NCI-H748 (cell line): ENCODE measurements around the gene CCDC24.

ENCODE experiments used
- DNase-seq: peaks from one replicate; lab custom pipeline; 2025; ENCODE audit not compliant: unreplicated experiment; lab: John Stamatoyannopoulos, UW

CCDC24 gene

DNA sequence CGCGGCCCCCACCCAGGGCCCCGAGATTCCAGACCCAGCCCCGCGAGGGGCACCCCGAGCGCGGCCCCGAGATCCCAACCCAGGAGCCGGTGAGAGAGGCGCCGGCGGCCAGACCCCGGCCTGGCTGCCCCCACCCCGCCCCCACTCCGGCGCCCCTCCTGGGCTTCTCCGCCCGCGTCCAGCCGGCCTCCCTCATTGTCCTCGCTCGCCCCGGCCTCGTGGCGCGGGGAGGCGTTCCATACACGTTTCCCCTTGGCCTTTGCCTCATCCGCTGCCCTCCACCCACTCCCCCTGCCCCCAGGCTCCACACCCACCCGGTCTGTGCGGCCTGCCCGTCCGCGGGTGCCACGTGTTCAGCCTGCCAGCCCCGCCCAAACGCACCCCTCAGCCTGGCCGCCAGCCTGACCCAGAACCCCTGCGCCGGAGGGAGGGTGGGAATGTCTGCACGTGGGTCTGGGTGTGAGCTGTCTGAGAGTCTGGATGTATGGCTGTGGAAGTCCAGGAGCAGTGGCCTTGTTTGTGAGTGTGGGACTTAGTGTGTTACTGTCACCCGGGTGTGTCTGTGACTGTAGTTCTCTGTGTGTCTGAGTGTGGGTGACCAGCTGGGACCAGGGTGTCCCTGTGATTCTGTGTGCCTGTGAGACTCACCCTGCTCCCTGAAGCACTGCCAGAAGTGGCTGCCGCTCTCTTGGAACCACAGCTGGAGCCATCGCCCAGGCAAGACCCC, 11.7 kb upstream of the CCDC24 start:
- peak; percentile 61 for DNase-seq

DNA sequence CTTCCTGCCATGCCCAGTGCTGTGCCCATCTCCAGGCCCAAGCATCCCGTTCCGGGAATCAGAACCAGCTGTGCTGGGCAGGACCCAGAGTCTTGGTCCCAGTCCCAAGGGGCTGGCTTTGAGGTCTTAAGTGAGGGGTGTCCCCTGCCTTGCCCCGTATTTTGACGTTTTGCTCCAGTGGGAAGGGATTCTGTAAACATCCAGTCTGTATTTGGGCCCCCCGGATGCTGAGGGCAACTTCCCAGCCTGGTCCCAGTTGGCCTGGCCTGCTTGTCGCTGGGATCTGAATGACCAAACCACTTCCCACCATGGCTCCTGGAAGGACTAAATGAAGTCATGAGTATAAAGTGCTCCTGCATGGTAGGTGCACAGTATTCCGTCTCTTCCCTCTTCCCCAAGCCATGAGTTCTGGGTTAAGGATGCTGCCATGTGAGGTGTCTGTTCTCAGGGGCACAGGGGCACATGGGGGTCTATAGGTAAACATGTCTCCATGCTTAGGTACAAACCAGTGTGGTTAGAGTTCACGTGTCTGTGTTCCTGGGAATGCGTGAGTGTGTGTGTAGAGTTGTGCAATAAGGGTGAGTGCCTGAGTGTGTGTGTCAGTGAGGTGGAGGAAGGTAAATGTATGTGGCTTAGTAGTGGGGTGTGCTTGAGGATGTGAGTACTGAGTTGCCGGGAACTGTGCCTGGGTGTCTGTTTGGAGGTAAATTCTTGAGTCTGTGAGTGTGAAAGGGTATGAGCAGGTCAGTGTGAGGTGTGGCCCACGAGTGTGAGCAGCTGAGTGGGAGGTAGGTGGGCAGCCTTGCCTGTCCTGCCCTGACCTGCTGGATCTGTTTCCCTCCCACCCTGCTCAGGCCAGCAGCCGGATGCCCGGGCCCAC, 10.9 kb upstream of the CCDC24 start:
- DNase-seq = no peak

DNA sequence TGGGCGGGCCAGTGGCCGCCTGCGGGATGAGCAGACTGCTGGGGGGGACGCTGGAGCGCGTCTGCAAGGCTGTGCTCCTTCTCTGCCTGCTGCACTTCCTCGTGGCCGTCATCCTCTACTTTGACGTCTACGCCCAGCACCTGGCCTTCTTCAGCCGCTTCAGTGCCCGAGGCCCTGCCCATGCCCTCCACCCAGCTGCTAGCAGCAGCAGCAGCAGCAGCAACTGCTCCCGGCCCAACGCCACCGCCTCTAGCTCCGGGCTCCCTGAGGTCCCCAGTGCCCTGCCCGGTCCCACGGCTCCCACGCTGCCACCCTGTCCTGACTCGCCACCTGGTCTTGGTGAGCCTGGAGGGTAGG, 10.3 kb upstream of the CCDC24 start:
- no peak for DNase-seq

DNA sequence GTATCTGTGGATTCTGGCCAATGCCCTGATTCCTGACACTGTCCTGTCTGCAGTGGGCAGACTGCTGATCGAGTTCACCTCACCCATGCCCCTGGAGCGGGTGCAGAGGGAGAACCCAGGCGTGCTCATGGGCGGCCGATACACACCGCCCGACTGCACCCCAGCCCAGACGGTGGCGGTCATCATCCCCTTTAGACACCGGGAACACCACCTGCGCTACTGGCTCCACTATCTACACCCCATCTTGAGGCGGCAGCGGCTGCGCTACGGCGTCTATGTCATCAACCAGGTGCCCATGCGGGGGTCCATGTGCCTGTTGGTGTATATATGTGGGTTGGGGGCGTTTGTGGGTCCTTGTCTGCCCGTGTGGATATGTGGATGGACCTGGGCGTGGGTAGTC, 9.8 kb upstream of the CCDC24 start:
- no peak for DNase-seq

DNA sequence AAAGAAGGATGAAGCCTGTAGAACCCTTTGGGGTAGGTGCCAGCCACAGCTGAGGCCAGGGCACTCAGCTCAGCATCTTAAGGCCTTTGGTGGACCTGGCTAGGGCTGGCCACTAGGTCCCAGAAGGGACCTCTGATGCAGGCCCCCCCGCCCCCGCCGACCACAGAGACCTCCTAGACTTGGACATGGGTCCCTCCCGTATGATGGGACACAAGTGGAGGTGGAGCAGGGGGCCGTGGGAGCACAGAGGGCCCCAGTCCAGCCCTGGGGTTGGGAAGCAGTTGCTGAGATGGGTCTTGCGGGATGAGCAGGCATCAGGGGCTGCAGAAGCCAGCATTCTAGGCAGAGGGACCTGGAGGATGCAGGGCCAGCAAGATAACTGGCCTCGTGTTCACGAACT, 9.2 kb upstream of the CCDC24 start:
- DNase-seq = no peak

DNA sequence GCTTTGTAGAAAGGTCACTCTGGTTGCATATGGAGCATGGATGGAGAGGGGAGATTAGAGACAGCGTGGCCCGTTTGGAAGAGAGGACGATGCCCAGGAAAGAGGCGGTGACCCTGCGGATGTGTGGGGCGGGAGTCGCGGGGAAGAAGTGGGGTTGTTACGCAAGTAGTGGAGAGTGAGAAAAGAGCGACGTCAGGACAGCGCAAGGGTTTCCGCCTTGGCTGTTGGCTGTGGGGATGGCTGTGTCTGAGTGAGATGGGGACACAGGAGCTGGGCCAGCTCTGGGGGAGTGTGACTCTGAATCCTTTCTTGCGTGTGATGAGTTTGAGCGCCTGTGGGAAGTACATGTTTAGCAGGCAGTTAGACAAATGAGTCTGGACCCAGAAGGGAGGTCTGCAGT, 8.6 kb upstream of the CCDC24 start:
- DNase-seq = no peak

DNA sequence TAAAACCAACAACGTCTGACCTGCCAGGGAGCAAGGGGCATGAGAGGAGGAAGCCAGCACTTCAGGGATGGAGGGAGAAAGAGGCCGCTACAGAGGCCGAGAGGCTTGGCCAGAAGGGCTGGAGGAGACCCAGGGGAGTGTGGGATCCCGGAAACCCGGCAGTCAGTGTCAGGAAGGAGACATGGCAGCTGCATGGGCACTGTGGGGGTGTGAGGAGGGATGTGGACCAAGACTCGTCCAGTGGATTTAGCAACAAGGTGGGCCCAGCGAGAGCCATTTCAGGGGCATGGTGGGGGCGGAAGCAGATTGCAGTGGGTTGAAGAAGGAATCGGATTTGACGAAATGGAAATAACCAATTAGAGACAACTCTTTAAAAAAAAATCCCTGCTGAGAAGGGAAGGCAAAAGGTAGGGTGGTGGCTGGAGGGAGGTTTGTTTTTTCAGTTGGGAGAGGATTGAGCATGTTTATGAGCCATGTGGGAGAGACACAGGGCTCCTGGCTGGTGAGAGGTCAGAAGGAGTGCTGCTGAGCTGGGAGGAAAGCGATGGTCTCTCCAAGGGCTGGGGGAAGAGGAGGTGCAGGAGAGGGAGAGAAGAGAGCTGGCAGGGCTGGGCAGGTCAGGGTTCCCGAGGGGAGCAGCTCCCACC, 8.0 kb upstream of the CCDC24 start:
- DNase-seq = no peak

DNA sequence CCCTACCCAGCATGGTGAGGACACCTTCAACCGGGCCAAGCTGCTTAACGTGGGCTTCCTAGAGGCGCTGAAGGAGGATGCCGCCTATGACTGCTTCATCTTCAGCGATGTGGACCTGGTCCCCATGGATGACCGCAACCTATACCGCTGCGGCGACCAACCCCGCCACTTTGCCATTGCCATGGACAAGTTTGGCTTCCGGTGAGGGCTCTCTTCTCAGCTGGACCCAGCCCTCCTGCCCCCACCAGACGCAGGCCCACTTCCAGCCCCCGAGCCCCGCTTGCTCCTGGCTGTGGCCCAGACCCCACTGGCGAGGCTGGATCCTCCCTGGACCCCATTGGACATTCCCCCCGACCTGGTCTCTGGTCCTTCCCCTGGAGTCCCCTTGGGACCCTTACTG, 6.5 kb upstream of the CCDC24 start:
- no peak for DNase-seq

DNA sequence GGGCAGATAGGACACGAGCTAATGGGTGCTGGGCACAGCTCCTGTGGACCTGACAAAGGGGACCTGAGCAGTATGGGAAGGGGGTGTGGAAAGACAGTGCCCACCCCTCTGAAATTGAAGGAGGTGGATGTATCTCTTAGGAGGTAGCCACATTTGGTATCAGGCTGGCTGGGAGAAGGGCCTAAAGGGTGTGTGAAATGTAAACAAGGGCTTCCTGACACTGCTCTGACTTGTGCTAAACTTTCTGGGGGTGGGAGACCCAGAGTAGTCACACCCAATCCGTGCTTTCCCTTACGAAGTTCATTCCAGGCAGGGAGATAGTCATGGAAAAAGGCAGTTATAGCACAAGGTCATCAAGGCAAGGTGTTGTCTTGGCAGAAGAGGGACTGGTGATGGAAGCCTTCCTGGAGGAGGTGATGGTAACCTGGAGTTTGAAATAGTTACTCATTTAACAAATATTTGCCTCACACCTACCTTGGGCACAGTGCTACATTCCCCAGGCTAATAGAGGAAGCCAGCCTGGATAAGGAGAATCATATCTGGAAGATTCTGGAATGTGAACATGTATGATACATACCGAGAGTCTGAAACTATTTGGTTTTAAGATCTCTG, 5.3 kb upstream of the CCDC24 start:
- DNase-seq = no peak

DNA sequence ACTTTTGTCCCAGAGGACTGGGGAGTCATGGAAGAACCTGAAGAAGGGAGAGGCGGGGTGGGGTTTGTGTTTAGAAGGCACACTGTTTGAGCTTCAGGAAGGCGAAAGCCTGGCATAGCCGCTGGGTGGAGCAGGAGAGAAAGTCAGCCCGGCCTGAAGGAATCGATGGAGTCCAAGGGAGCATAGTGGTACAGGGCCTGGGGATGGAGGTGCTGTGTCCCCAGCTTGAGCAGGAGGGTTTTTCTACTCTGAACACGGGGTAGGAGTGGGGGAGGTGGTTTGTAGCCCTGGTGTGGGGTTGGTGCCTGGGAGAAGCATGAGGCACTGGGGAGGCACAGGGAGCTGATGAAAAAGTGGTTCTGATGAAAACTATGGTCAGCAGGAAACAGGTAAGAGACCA, 4.7 kb upstream of the CCDC24 start:
- no peak for DNase-seq

DNA sequence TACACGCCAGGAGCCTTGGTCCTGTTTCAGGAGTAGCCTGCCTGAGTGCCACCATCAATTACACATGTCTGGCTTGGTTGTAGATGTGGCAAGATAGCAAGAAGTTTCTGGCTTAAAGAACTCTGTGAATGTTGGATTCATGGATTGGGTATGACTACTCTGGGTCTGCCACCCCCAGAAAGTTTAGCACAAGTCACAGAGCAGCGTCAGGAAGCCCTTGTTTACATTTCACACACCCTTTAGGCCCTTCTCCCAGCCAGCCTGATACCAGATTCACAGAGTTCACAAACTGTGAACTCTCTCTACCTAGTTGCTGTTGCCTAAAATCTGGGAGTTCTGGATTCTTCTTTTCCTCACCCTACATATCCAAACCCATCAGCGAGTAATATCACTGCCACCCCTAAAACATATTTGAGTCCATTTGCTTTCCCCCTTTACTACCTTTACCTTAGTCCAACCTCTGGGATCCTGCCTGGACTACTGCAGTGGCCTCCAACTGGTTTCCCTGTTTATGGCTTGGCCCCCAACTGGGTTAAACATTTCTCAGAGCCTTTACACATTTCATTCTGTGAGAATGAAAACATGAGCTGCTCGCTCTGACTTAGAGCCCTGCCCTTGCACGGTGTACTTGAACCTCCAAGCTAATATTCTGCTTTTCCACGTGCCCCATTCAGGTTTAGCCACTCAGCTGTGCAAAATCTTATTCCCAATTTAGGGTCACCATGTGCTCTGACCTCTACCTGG, 4.1 kb upstream of the CCDC24 start:
- no peak for DNase-seq

DNA sequence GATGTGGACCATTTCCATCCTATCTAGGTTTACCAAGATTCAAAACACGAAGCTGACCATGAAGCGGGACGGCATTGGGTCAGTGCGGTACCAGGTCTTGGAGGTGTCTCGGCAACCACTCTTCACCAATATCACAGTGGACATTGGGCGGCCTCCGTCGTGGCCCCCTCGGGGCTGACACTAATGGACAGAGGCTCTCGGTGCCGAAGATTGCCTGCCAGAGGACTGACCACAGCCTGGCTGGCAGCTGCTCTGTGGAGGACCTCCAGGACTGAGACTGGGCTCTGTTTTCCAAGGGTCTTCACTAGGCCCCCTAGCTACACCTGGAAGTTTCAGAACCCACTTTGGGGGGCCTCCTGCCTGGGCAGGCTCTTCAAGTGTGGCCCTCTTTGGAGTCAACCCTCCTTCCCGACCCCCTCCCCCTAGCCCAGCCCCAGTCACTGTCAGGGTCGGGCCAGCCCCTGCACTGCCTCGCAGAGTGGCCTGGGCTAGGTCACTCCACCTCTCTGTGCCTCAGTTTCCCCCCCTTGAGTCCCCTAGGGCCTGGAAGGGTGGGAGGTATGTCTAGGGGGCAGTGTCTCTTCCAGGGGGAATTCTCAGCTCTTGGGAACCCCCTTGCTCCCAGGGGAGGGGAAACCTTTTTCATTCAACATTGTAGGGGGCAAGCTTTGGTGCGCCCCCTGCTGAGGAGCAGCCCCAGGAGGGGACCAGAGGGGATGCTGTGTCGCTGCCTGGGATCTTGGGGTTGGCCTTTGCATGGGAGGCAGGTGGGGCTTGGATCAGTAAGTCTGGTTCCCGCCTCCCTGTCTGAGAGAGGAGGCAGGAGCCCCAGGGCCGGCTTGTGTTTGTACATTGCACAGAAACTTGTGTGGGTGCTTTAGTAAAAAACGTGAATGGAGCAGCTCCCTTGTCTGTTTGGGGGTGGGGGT, 864 bp upstream of the CCDC24 start:
- DNase-seq = peak; percentile 55

DNA sequence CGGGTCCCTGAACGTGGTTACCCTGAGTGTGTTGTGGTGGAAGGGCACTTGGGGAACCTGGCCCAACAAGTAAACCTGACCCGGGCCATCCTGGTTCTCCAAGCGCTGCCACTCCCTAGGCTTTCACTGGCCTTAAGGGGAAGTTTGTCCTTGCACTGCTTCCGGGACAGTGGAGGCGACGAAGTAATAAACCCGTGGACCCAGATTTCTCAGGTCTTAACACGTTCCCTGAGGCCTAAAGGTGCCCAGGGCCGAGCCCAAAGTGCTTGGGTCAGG, 261 bp upstream of the CCDC24 start:
- no peak for DNase-seq

DNA sequence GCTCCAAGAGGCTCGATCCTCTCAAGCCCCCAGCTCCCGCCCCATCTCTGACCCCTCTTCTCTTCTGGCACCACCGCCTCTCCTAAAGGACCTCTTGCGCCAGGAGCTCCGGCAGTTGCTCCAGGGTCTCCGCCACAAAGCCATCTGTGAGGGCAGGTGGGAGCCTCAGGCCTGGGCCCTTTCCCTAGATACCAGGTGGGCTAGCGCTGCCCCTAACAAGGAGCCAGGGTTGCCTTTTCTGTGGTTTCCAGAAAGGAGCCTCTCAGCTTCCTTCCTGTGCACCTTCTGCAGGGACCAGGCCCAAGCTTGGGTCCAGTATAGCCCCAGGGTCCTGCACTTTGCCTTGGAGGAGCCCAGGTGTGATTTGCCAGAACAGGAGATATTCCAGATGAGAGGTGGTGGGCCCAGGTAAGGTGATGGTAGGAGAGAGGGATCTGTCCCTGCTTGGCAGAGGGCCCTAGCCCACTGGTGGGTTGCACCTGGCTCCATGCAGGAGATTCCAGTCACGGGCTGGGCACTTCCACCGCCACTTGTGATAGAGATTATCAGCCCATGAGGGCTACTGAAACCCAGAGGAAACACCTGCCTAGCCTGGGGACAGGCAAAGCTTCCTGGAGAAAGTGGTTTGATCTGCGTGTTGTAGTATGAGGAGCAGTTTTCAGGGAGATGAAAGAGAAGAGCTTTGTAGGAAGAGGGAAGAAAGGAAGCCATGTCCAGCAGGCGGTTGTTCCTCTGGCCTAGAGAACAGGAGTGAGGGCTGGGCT, 1.0 kb downstream of the CCDC24 start:
- no peak for DNase-seq

DNA sequence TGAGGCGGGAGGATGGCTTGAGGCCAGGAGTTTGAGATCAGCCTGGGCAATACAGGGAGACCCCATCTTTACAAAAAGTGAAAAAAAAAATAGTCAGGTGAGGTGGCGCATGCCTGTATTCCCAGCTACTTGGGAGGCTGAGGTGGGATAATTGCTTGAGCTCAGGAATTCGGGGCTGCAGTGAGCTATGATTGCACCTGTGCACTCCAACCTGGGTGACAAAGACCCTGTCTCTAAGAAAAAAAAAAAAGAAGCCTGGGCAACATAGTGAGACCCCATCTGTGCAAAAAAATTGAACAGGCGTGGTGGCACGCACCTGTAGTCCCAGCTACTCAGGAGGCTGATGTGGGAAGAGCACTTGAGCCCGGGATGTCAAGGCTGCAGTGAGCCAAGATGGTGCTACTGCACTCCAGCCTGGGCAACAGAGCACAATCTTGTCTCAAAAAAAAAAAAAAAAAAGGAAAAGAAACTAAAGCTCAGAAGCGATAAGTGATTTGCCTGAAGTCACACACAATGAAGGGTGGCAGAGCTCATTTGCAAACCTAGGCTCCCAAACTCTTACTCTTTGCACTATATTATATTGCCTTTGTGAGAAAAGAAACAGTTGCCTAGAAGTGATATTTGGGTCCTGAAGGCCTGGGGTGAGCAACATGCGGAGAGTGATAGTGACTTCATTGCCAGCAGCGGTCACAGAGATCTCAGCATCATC, 2.0 kb downstream of the CCDC24 start:
- DNase-seq = no peak

DNA sequence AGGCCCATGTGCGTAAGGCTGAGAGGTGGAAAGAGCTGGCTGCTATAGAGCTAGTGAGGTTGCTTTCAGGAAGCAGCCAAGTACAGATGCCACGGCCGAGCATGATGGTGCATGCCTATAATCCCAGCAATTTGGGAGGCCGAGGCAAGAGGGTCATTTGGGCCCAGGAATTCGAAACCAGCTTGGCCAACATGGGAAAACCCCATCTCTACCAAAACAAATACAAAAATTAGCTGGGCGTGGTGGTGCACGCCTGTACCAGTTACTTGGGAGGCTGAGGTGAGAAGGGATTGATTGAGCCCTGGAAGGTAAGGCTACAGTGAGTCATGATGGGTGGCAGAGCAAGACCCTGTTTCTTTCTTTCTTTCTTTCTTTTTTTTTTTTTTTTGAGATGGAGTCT, 2.7 kb downstream of the CCDC24 start:
- DNase-seq = no peak

DNA sequence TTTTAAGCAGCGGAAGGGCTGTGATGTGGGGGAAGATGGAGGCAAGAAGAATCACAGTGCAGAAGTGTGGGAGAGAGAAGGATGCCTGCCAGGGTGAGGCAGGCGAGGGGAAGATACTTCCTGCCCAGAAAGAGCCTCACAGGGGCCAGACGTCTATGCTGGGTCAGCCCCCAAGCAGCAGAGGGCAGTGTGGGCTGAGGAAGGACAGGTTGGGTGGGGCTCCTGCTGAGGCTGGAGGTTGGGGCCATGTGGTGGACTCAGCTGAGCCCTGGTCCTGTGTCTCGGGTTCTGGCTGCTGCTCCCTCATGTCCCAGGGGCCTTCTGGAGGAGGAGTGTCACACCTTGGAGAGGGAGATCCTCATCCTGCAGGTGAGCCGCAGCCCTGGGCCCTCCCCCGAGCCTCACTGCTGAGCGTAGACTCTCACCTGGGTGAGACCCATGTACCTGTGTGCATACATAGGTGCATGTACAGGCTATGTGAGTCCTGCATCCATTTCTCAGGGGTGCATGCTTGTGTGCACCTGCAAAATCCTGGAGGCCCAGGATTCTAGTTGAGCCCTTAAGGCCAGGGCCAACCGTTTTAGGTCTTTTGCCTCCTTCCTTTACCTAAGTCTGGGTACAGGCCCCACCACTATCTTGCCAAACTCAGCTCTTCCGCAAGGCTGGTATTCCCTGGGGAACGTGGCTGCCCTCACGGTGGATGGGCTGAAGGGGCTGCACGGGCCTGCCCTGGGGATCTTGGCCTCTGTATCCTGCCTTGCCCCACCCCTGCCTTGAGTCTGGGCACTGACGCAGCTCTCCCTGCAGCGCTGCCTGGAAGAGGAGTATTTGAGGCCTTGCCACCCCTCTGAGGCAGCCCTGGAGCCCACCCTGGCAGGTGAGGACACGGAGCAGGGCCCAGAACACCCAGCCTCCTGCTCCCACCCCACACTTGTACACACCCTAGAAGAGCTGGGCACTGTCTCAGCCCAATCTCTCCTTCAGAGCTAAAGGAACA, 3.7 kb downstream of the CCDC24 start:
- peak; percentile 44 for DNase-seq
